Astrocyte of the cerebellum (primary cell): ENCODE measurements around the gene PIGT.

ENCODE experiments used
- DNase-seq: peaks from one replicate; pipeline ENCODE4 v3.0.0-alpha.2; 2011; ENCODE audit warnings: low read depth
- H3K4me3 ChIP-seq: 2 replicates; pipeline ENCODE4 v1.5.1; 2011; ENCODE audit warnings: mild to moderate bottlenecking, low read depth, low read length, moderate library complexity
- in situ Hi-C: cut with HindIII; loops from 2 replicates; pipeline ENCODE4 v1.10.0; 2017; ENCODE audit warnings: low sequenced_read_pairs
- TF ChIP-seq, protein P1 (sequence below): IDR thresholded peaks from 2 replicates; pipeline ENCODE4 v1.5.1; 2012; ENCODE audit warnings: low read length, low read depth, moderate library complexity, mild to moderate bottlenecking; ENCODE audit errors: missing control alignments

The PIGT gene

DNA sequence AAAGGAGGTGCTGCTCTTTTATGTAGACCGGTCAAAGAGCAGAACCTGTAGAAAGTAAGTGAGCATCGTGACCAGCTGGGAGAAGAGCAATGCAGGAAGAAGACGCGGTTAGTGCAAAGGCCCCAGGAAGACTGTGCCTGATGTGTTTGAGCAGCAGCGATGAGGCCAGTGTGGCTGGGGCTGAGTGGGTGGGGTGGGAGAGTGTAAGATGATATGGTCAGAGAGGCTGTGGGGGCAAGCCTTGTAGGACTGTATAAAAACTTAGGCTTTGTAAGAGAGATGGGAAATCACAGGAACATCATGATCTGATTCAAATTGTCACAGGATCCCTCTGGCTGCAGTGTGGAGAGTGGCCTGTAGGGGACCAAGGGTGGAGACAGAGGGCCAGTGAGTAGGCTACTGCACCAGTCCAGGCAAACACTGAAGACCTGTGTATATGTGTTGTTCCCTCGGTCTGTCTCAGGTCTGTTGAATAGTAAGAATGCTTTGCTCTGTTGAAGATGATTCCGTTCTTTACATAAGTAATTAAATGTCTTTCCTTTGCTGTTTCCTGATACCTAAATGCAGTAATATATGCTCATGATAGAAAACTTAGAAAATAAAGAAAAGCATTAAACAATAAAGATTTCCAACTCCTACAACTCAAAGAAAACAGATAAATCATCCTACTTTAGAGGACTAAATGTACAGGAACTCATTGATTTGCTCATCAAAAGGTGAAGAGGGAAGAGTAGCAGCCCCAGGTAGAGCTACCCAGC, 30.0 kb downstream of the PIGT start:
- in situ Hi-C loops: no loop called here
- TF ChIP-seq, protein P1, sequence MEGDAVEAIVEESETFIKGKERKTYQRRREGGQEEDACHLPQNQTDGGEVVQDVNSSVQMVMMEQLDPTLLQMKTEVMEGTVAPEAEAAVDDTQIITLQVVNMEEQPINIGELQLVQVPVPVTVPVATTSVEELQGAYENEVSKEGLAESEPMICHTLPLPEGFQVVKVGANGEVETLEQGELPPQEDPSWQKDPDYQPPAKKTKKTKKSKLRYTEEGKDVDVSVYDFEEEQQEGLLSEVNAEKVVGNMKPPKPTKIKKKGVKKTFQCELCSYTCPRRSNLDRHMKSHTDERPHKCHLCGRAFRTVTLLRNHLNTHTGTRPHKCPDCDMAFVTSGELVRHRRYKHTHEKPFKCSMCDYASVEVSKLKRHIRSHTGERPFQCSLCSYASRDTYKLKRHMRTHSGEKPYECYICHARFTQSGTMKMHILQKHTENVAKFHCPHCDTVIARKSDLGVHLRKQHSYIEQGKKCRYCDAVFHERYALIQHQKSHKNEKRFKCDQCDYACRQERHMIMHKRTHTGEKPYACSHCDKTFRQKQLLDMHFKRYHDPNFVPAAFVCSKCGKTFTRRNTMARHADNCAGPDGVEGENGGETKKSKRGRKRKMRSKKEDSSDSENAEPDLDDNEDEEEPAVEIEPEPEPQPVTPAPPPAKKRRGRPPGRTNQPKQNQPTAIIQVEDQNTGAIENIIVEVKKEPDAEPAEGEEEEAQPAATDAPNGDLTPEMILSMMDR: peak; percentile 65
- no peak for DNase-seq
- no peak overlapping the region for H3K4me3 ChIP-seq

DNA sequence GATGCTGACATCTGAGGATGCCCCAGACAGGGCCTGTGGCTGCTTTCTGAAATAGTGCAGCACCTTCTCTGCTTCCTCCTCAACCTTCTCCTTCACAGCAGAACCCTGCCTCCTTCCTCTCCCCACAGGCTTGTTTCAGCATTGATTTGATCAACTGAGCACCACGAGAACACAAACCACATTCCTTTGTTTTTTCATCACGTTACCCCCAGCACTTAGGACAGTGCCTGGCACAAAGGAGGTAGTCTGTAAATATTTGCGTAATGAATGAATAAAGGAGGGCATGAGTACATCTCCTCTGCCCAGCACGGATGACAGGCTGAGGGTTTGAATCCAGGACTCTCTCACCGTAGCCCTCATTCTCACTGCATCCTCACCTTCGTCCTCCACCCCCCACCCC, 32.3 kb downstream of the PIGT start:
- no peak for DNase-seq
- no peak overlapping the region for H3K4me3 ChIP-seq
- TF ChIP-seq, protein P1: no peak
- in situ Hi-C loops: no loop called here

DNA sequence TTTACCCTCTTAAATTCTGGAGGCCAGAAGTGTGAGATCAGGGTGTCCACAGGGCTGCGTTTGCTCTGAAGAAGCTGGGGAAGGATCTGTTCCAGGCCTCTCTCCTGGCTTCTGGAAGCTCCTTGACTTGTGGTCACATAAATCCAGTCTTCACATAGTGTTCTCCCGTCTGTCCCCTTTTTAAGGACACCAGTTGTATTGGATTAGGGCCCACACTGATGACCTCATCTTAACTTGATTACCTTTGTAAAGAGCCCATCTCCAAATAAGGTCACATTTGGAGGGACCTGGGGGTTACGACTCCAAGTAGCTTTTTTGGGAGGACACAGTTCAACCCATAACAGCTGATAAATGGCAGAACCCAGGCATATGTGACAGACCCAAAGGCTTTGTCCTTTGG, 33.6 kb downstream of the PIGT start:
- in situ Hi-C loops: no loop called here
- TF ChIP-seq, protein P1: no peak
- H3K4me3 ChIP-seq: no peak overlapping the region
- DNase-seq: no peak

DNA sequence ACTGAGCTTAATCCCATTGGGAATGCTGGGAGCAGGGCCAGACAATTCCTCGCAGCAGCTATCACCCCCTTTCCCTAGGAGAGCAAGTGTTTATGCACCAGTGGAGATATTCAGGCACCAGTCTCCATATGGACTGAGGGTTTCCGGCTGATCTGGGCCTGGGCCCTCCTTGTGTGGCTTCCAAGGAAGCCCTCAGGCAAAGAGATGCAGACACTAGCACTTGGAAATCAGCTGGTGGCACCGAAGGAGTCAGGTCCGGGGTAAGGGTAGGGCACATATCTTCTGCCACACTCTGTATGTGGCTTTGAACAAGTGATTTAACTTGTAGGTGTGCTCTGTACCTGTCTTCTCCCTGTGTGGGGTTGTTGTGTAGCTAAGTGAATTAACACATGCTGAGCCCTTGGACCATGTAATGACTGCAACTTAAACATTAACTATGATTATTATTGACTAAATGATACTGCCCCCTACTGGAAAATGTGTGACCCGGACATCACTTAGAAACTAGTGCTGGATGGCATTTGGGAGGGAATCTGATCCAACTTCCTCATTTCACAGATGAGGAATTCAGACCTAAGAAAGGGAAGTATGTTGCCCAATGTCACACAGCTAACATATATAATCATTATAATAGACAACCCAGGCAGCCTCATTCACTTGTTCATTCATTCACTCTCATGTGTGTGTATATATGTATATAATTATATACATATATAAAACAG, 34.3 kb downstream of the PIGT start:
- in situ Hi-C loops: no loop called here
- peak; percentile 26 for DNase-seq
- TF ChIP-seq, protein P1: peak; percentile 47
- no peak overlapping the region for H3K4me3 ChIP-seq

DNA sequence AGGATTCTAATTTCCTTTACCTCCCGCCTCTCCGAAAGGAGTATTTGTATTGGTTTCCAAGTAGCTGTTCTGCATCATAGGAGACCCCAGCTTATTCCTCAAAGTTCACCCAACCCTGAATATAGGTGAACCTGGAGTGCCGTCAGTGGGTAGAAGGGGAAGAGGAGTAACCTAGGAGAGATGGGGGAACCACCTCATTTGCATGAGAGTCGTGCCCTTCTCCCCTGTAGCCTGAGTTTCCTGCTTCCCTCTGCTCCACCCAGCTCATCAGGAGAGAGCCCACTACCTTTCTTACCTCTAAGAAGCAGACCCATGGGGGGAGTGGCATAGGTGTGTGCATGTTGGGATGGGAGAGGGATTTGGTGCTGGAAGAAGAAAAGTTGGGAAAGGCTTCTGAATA, 36.3 kb downstream of the PIGT start:
- DNase-seq: no peak
- in situ Hi-C loops: no loop called here
- H3K4me3 ChIP-seq: no peak overlapping the region
- TF ChIP-seq, protein P1: no peak

DNA sequence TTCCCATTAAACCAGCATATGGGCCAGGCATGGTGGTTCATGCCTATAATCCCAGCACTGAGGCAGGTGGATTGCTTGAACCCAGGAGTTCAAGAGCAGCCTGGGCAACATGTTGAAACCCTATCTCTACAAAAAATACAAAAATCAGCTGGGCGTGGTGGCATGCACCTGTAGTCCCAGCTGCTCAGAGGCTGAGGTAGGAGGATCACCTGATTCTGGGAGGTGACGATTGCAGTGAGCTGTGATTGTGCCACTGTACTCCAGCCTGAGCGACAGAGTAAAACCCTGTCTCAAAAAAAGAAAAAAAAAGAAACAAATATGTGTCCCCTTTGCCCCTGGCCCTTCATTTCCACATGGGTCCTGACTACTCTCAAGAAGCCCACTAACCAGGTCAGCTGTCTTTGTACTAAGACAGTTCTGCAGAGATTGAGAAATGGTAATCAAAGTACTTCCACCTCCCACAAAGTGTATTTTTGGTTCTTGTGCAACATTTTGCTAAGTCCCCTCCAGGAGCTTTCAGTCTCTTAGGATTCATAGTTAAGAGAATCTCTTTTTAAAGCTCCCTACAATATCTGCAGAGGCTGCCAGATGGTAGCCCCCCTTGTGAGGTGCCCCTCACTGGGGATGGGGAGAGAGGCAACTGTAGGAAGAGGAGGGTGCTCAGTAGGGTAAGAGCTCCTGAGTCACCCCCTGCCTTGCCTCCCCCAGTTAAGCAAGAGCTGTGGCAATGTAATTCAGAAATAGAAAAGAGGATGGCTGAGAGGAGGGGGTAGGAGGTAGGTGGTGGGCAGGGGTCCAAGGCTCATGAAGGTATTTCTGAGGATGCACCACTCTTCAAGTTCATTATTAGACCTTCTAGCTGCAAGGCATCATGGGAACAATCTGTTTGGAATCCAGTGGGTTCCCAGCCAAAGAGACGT, 37.1 kb downstream of the PIGT start:
- in situ Hi-C loops: no loop called here
- no peak overlapping the region for H3K4me3 ChIP-seq
- no peak for DNase-seq
- TF ChIP-seq, protein P1: no peak
